KMS-11 (cell line): ENCODE results near the gene STUM.

Experiments
- H2AFZ ChIP-seq: fragments of 200-600 bp; sonication (generic); 2 replicates; pipeline ENCODE4 v1.6.1; 2016; ENCODE audit warnings: antibody characterized with exemption, mixed run types, low read depth
- H3K27ac ChIP-seq: fragments of 200-600 bp; sonication (generic); 2 replicates; pipeline ENCODE4 v1.6.1; 2016; ENCODE audit warnings: mild to moderate bottlenecking, mixed run types
- H3K27me3 ChIP-seq: fragments of 200-600 bp; sonication (generic); 2 replicates; pipeline ENCODE4 v1.6.1; 2017; ENCODE audit warnings: mild to moderate bottlenecking, low read depth, mixed run types, moderate library complexity; ENCODE audit not compliant: insufficient read depth
- H3K36me3 ChIP-seq: fragments of 200-600 bp; sonication (generic); 2 replicates; pipeline ENCODE4 v1.6.1; 2017; ENCODE audit warnings: mild to moderate bottlenecking, mixed run types; ENCODE audit not compliant: insufficient read depth
- H3K4me1 ChIP-seq: fragments of 200-600 bp; sonication (generic); 2 replicates; pipeline ENCODE4 v1.6.1; 2016; ENCODE audit warnings: mild to moderate bottlenecking, low read depth, mixed run types; ENCODE audit not compliant: poor library complexity, severe bottlenecking
- H3K4me2 ChIP-seq: fragments of 200-600 bp; sonication (generic); 2 replicates; pipeline ENCODE4 v1.7.0; 2016; ENCODE audit warnings: mild to moderate bottlenecking, mixed run types
- H3K4me3 ChIP-seq: fragments of 200-600 bp; sonication (generic); IDR thresholded peaks from 2 replicates; pipeline ENCODE4 v1.6.1; 2017; ENCODE audit warnings: low read depth, low read length, mixed read lengths; ENCODE audit not compliant: insufficient read depth
- H3K79me2 ChIP-seq: fragments of 200-600 bp; sonication (generic); 2 replicates; pipeline ENCODE4 v1.6.1; 2016; ENCODE audit warnings: low read depth, mixed run types; ENCODE audit not compliant: insufficient read depth
- H3K9ac ChIP-seq: fragments of 200-600 bp; sonication (generic); 2 replicates; pipeline ENCODE4 v1.6.1; 2016; ENCODE audit warnings: mild to moderate bottlenecking, mixed run types
- H4K20me1 ChIP-seq: fragments of 200-600 bp; sonication (generic); 2 replicates; pipeline ENCODE4 v1.6.1; 2016; ENCODE audit warnings: mild to moderate bottlenecking, mixed run types; ENCODE audit not compliant: insufficient read depth
- TF ChIP-seq, protein P1 (sequence below): fragments of 200-600 bp; sonication (generic); conservative IDR thresholded peaks from 2 replicates; pipeline ENCODE4 v1.6.1; 2017; ENCODE audit warnings: low read depth, mild to moderate bottlenecking, antibody characterized with exemption, low read length, moderate library complexity, mixed read lengths

The STUM gene

GRCh38 chr1:226645279-226645976, 96.9 kb downstream of the STUM start:
- Histone ChIP-seq H3K9ac (no peak overlapping the region), H3K4me3 (no peak overlapping the region), H3K27ac (no peak overlapping the region), H3K4me1 (peaks cover 19% of the 10 kb centered on the region), H3K79me2 (no peaks in the 10 kb centered on the region), H2AFZ (no peak overlapping the region), H3K36me3 (no peaks in the 10 kb centered on the region; the same call in 1 of the 2 replicates), H3K4me2 (no peak overlapping the region), H4K20me1 (no peaks in the 10 kb centered on the region), H3K27me3 (no peaks in the 10 kb centered on the region)
- TF ChIP-seq, protein P1, sequence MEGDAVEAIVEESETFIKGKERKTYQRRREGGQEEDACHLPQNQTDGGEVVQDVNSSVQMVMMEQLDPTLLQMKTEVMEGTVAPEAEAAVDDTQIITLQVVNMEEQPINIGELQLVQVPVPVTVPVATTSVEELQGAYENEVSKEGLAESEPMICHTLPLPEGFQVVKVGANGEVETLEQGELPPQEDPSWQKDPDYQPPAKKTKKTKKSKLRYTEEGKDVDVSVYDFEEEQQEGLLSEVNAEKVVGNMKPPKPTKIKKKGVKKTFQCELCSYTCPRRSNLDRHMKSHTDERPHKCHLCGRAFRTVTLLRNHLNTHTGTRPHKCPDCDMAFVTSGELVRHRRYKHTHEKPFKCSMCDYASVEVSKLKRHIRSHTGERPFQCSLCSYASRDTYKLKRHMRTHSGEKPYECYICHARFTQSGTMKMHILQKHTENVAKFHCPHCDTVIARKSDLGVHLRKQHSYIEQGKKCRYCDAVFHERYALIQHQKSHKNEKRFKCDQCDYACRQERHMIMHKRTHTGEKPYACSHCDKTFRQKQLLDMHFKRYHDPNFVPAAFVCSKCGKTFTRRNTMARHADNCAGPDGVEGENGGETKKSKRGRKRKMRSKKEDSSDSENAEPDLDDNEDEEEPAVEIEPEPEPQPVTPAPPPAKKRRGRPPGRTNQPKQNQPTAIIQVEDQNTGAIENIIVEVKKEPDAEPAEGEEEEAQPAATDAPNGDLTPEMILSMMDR: no peak

GRCh38 chr1:226646026-226646869, 97.7 kb downstream of the STUM start:
- Histone ChIP-seq H3K27ac (no peak overlapping the region), H2AFZ (no peak overlapping the region), H3K27me3 (no peaks in the 10 kb centered on the region)

GRCh38 chr1:226646870-226647449, 98.4 kb downstream of the STUM start:
- Histone ChIP-seq H3K36me3 (no peaks in the 10 kb centered on the region; the same call in 1 of the 2 replicates), H4K20me1 (no peaks in the 10 kb centered on the region), H3K79me2 (no peaks in the 10 kb centered on the region), H3K4me3 (no peak overlapping the region), H3K4me2 (no peak overlapping the region), H2AFZ (no peak overlapping the region), H3K9ac (no peak overlapping the region), H3K27ac (no peak overlapping the region), H3K4me1 (peaks cover 21% of the 10 kb centered on the region), H3K27me3 (no peaks in the 10 kb centered on the region)
- TF ChIP-seq, protein P1: no peak

More at GRCh38 chr1:226646026-226646869, 97.7 kb downstream of the STUM start:
- H3K36me3 ChIP-seq: no peaks in the 10 kb centered on the region; the same call in 1 of the 2 replicates
- no peak overlapping the region for H3K4me2 ChIP-seq
- H3K79me2 ChIP-seq: no peaks in the 10 kb centered on the region
- H4K20me1 ChIP-seq: no peaks in the 10 kb centered on the region
- TF ChIP-seq, protein P1: no peak
- H3K4me3 ChIP-seq: no peak overlapping the region
- H3K4me1 ChIP-seq: peaks cover 21% of the 10 kb centered on the region
- H3K9ac ChIP-seq: no peak overlapping the region

- H4K20me1 ChIP-seq: no peaks in the 10 kb centered on the region
- no peaks in the 10 kb centered on the region for H3K27me3 ChIP-seq
- no peaks in the 10 kb centered on the region for H3K79me2 ChIP-seq
- no peak overlapping the region for H3K4me3 ChIP-seq
- no peak overlapping the region for H3K27ac ChIP-seq
- no peaks in the 10 kb centered on the region; the same call in 1 of the 2 replicates for H3K36me3 ChIP-seq
- no peak overlapping the region for H3K9ac ChIP-seq
- H3K4me2 ChIP-seq: no peak overlapping the region
- TF ChIP-seq, protein P1: no peak
- H2AFZ ChIP-seq: no peak overlapping the region
- peaks cover 21% of the 10 kb centered on the region for H3K4me1 ChIP-seq
Measured at GRCh38 chr1:226647719-226648118, 99.2 kb downstream of the STUM start.
